SH-SY5Y (cell line): ENCODE data around the gene CEP89.

Experiments
- GATA2 ChIP-seq: IDR thresholded peaks from 2 replicates; pipeline ENCODE4 v1.6.1; 2011; ENCODE audit warnings: mild to moderate bottlenecking, low read depth, low read length
- GATA3 ChIP-seq: IDR thresholded peaks from 2 replicates; pipeline ENCODE4 v1.6.1; 2011; ENCODE audit warnings: low read depth, mild to moderate bottlenecking, low read length, moderate library complexity

GRCh38 chr19:32874605-32875004, 97.2 kb downstream of the CEP89 start:
- TF ChIP-seq GATA2: no peak
- no peak for TF ChIP-seq GATA3
